Measurements from ENCODE around the gene OSBPL5. TPM values are rescaled to one million over a fixed set of nuclear protein-coding genes. Genes with fewer than 3 reads are reported as not detected.

Gene OSBPL5
- total and polyA plus RNA-seq, 2 donors (not counting 1 experiment from before 2014, with no cell fraction given) = 12.4 to 49.0 TPM

GRCh38 chr11:3177931-3178330 lies 12.8 kb upstream of the OSBPL5 start:
- TF ChIP-seq, protein P1, sequence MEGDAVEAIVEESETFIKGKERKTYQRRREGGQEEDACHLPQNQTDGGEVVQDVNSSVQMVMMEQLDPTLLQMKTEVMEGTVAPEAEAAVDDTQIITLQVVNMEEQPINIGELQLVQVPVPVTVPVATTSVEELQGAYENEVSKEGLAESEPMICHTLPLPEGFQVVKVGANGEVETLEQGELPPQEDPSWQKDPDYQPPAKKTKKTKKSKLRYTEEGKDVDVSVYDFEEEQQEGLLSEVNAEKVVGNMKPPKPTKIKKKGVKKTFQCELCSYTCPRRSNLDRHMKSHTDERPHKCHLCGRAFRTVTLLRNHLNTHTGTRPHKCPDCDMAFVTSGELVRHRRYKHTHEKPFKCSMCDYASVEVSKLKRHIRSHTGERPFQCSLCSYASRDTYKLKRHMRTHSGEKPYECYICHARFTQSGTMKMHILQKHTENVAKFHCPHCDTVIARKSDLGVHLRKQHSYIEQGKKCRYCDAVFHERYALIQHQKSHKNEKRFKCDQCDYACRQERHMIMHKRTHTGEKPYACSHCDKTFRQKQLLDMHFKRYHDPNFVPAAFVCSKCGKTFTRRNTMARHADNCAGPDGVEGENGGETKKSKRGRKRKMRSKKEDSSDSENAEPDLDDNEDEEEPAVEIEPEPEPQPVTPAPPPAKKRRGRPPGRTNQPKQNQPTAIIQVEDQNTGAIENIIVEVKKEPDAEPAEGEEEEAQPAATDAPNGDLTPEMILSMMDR (conservative IDR thresholded peaks at IDR 0.05 in 1 of 2, IDR thresholded peaks at IDR 0.05 in 1 of 2; ENCODE audit: low read depth in 1 of 2, low read length in 2 of 2) = no peak
- no peak for TF ChIP-seq EZH2 (IDR thresholded peaks at IDR 0.05; ENCODE audit: low read length, missing control alignments)
- no peak overlapping the region for H3K9ac ChIP-seq (ENCODE audit: insufficient read depth, low read length)
- DNase-seq (ENCODE audit: low read depth in 2 of 2) = peak in 1 of 2 donors; percentile 69
- H3K79me2 ChIP-seq (ENCODE audit: control insufficient read depth, insufficient read depth, low read length) = no peaks in the 10 kb centered on the region
- no peak overlapping the region for H2AFZ ChIP-seq (ENCODE audit: low read length)
- no peak overlapping the region for H3K27ac ChIP-seq (ENCODE audit: insufficient read depth, low read length)
- H3K4me2 ChIP-seq (ENCODE audit: extremely low read depth, insufficient read depth, low read length) = no peak overlapping the region
- H3K27me3 ChIP-seq (ENCODE audit: control insufficient read depth, insufficient read depth, low read length) = no peaks in the 10 kb centered on the region
- H4K20me1 ChIP-seq (ENCODE audit: control insufficient read depth, extremely low read depth, insufficient read depth, low read length) = no peaks in the 10 kb centered on the region
- no peaks in the 10 kb centered on the region for H3K9me3 ChIP-seq (ENCODE audit: control insufficient read depth, insufficient read depth, low read depth, low read length)
- H3K4me1 ChIP-seq (ENCODE audit: control insufficient read depth, extremely low read depth, insufficient read depth, low read length) = no peaks in the 10 kb centered on the region
- no peaks in the 10 kb centered on the region for H3K36me3 ChIP-seq (ENCODE audit: control insufficient read depth, insufficient read depth, low read length)
- H3K4me3 ChIP-seq (replicated peaks in 1 of 4; ENCODE audit: control extremely low read depth in 1 of 4, insufficient read depth in 1 of 4, low read depth in 3 of 4, low read length in 4 of 4) = no peak overlapping the region

- H4K20me1 ChIP-seq (ENCODE audit: control insufficient read depth, extremely low read depth, insufficient read depth, low read length) = no peaks in the 10 kb centered on the region
- H3K27ac ChIP-seq (ENCODE audit: insufficient read depth, low read length) = no peak overlapping the region
Observed at GRCh38 chr11:3176487-3176886, 11.4 kb upstream of the OSBPL5 start.

GRCh38 chr11:3175194-3175593 lies 10.1 kb upstream of the OSBPL5 start:
- no peaks in the 10 kb centered on the region for H3K79me2 ChIP-seq (ENCODE audit: control insufficient read depth, insufficient read depth, low read length)
- no peaks in the 10 kb centered on the region for H4K20me1 ChIP-seq (ENCODE audit: control insufficient read depth, extremely low read depth, insufficient read depth, low read length)
- TF ChIP-seq, protein P1 (conservative IDR thresholded peaks at IDR 0.05 in 1 of 2, IDR thresholded peaks at IDR 0.05 in 1 of 2; ENCODE audit: low read depth in 1 of 2, low read length in 2 of 2) = no peak
- no peak for TF ChIP-seq EZH2 (IDR thresholded peaks at IDR 0.05; ENCODE audit: low read length, missing control alignments)
- DNase-seq (ENCODE audit: low read depth in 2 of 2) = no peak
- no peaks in the 10 kb centered on the region for H3K36me3 ChIP-seq (ENCODE audit: control insufficient read depth, insufficient read depth, low read length)
- H3K4me1 ChIP-seq (ENCODE audit: control insufficient read depth, extremely low read depth, insufficient read depth, low read length) = no peaks in the 10 kb centered on the region
- no peak overlapping the region for H3K27ac ChIP-seq (ENCODE audit: insufficient read depth, low read length)
- no peak overlapping the region for H3K4me2 ChIP-seq (ENCODE audit: extremely low read depth, insufficient read depth, low read length)
- H3K9me3 ChIP-seq (ENCODE audit: control insufficient read depth, insufficient read depth, low read depth, low read length) = no peaks in the 10 kb centered on the region
- H3K9ac ChIP-seq (ENCODE audit: insufficient read depth, low read length) = no peak overlapping the region
- H3K27me3 ChIP-seq (ENCODE audit: control insufficient read depth, insufficient read depth, low read length) = no peaks in the 10 kb centered on the region
- H2AFZ ChIP-seq (ENCODE audit: low read length) = no peak overlapping the region
- H3K4me3 ChIP-seq (replicated peaks in 1 of 4; ENCODE audit: control extremely low read depth in 1 of 4, insufficient read depth in 1 of 4, low read depth in 3 of 4, low read length in 4 of 4) = no peak overlapping the region

More at GRCh38 chr11:3176487-3176886, 11.4 kb upstream of the OSBPL5 start:
- Histone ChIP-seq H3K36me3 (ENCODE audit: control insufficient read depth, insufficient read depth, low read length) (no peaks in the 10 kb centered on the region), H3K4me1 (ENCODE audit: control insufficient read depth, extremely low read depth, insufficient read depth, low read length) (no peaks in the 10 kb centered on the region), H3K4me2 (ENCODE audit: extremely low read depth, insufficient read depth, low read length) (no peak overlapping the region), H2AFZ (ENCODE audit: low read length) (no peak overlapping the region), H3K79me2 (ENCODE audit: control insufficient read depth, insufficient read depth, low read length) (no peaks in the 10 kb centered on the region), H3K9me3 (ENCODE audit: control insufficient read depth, insufficient read depth, low read depth, low read length) (no peaks in the 10 kb centered on the region), H3K27me3 (ENCODE audit: control insufficient read depth, insufficient read depth, low read length) (no peaks in the 10 kb centered on the region), H3K4me3 (replicated peaks in 1 of 4; ENCODE audit: control extremely low read depth in 1 of 4, insufficient read depth in 1 of 4, low read depth in 3 of 4, low read length in 4 of 4) (no peak overlapping the region), H3K9ac (ENCODE audit: insufficient read depth, low read length) (no peak overlapping the region)
- DNase-seq (ENCODE audit: low read depth in 2 of 2) = no peak
- no peak for TF ChIP-seq EZH2 (IDR thresholded peaks at IDR 0.05; ENCODE audit: low read length, missing control alignments)
- TF ChIP-seq, protein P1 (conservative IDR thresholded peaks at IDR 0.05 in 1 of 2, IDR thresholded peaks at IDR 0.05 in 1 of 2; ENCODE audit: low read depth in 1 of 2, low read length in 2 of 2) = no peak
